Thyroid gland (tissue), 4 donors: Measurements from ENCODE around the gene GK. TPM values are rescaled to one million over a fixed set of nuclear protein-coding genes. Genes with fewer than 3 reads are reported as not detected.

Experiments
- DNase-seq, 2 donors: peaks; one replicate each; pipeline ENCODE4 v3.0.0-alpha.2; 2019
- H3K27ac ChIP-seq, 3 donors: fragments of 200-600 bp; sonication (generic); 1 replicate in 2 of 3; 2 replicates in 1 of 3; pipeline ENCODE4 v1.5.1; 2016 to 2019; ENCODE audit warnings: mild to moderate bottlenecking in 1 of 3, moderate library complexity in 1 of 3
- H3K27me3 ChIP-seq: fragments of 200-600 bp; sonication (generic); one replicate; pipeline ENCODE4 v1.5.1; 2019
- H3K36me3 ChIP-seq, 2 donors: fragments of 200-600 bp; sonication (generic); one replicate each; pipeline ENCODE4 v1.5.1; 2016 to 2019
- H3K4me1 ChIP-seq, 2 donors: fragments of 200-600 bp; sonication (generic); one replicate each; pipeline ENCODE4 v1.5.1; 2017 to 2019
- H3K4me3 ChIP-seq, 3 donors: fragments of 200-600 bp; sonication (generic); replicated peaks in 1 of 3; 1 replicate in 2 of 3; 2 replicates in 1 of 3; pipeline ENCODE4 v1.5.1; 2016; ENCODE audit warnings: mild to moderate bottlenecking in 1 of 3
- H3K9me3 ChIP-seq: fragments of 200-600 bp; sonication (generic); one replicate; pipeline ENCODE4 v1.5.1; 2017
- CTCF ChIP-seq, 6 experiments: fragments of 200-600 bp in 3 of 6; fragments of 450-650 bp in 3 of 6; sonication (generic) in 3 of 6; IDR thresholded peaks; one replicate each; pipeline ENCODE4 v1.5.1; 2016 to 2019; ENCODE audit warnings: antibody characterized with exemption in 6 of 6, mild to moderate bottlenecking in 2 of 6, inconsistent platforms in 1 of 6, moderate library complexity in 1 of 6
- POLR2A ChIP-seq, 2 donors: fragments of 450-650 bp; IDR thresholded peaks; one replicate each; pipeline ENCODE4 v1.6.1; 2017; ENCODE audit warnings: antibody characterized with exemption in 2 of 2, mild to moderate bottlenecking in 2 of 2, moderate library complexity in 1 of 2
- WGBS, 2 donors: methylation state at CpG; one replicate each; pipeline ENCODE4 v1.1.5; 2017; 5-methylcytosine and 5-hydroxymethylcytosine counted together
- intact Hi-C: fragments of 100-400 bp; cut with DNase I; formaldehyde crosslinking; loops from one replicate; pipeline ENCODE4 v1.15.1; 2023
- total RNA-seq, 4 donors: library from RNA; depleted of rRNA; stranded (reverse); fragments of >200 nt; gene quantifications; one replicate each; pipeline ENCODE4 v1.2.3, GENCODE V29; 2016

The GK gene
- total RNA-seq, 4 donors from 2014 or later = 4.8 to 10.7 (median 9.3) TPM

- TF ChIP-seq CTCF (IDR thresholded peaks at IDR 0.05) (no peak), POLR2A (IDR thresholded peaks at IDR 0.05) (no peak)
- Histone ChIP-seq H3K4me3 (no peak overlapping the region), H3K9me3 (no peaks in the 10 kb centered on the region), H3K4me1 (no peaks in the 10 kb centered on the region), H3K36me3 (no peaks in the 10 kb centered on the region), H3K27ac (no peak overlapping the region), H3K27me3 (no peaks in the 10 kb centered on the region)
- WGBS, 2 donors = 69 to 76% methylated on average over 17 of the region's 17 CpGs
- intact Hi-C loops = no loop called here
- no peak for DNase-seq
Measured at GRCh38 chrX:30733852-30734660, 80.8 kb downstream of the GK start.

GRCh38 chrX:30734782-30735181 lies 81.6 kb downstream of the GK start:
- Histone ChIP-seq H3K4me1 (no peaks in the 10 kb centered on the region), H3K4me3 (no peak overlapping the region), H3K27me3 (no peaks in the 10 kb centered on the region), H3K9me3 (no peaks in the 10 kb centered on the region), H3K27ac (no peak overlapping the region), H3K36me3 (no peaks in the 10 kb centered on the region)
- TF ChIP-seq POLR2A (IDR thresholded peaks at IDR 0.05) = no peak
- TF ChIP-seq CTCF (IDR thresholded peaks at IDR 0.05) = no peak
- no peak for DNase-seq
- 58 to 84% methylated on average over 2 to 3 of the region's 3 CpGs for WGBS, 2 donors
- intact Hi-C loops = no loop called here

- DNase-seq = peak; percentile 16 to 35
- Histone ChIP-seq H3K27me3 (no peaks in the 10 kb centered on the region), H3K27ac (no peak overlapping the region), H3K4me1 (no peaks in the 10 kb centered on the region), H3K36me3 (no peaks in the 10 kb centered on the region), H3K4me3 (no peak overlapping the region), H3K9me3 (no peaks in the 10 kb centered on the region)
- intact Hi-C loops = no loop called here
- 12 to 18% methylated on average over 6 of the region's 6 CpGs for WGBS, 2 donors
- TF ChIP-seq CTCF (IDR thresholded peaks at IDR 0.05) (peak in 3 of 6 experiments; percentile 25 to 46 (median 28)), POLR2A (IDR thresholded peaks at IDR 0.05) (no peak)
Measured at GRCh38 chrX:30735839-30736238, 82.6 kb downstream of the GK start.

GRCh38 chrX:30741545-30741944 lies 88.3 kb downstream of the GK start:
- no peak overlapping the region for H3K27ac ChIP-seq
- no peaks in the 10 kb centered on the region for H3K36me3 ChIP-seq
- no peak overlapping the region for H3K4me3 ChIP-seq
- no peak for TF ChIP-seq POLR2A (IDR thresholded peaks at IDR 0.05)
- no peak for TF ChIP-seq CTCF (IDR thresholded peaks at IDR 0.05)
- WGBS, 2 donors = 52 to 93% methylated on average over 3 of the region's 3 CpGs
- no peaks in the 10 kb centered on the region for H3K9me3 ChIP-seq
- H3K27me3 ChIP-seq = no peaks in the 10 kb centered on the region
- H3K4me1 ChIP-seq = no peaks in the 10 kb centered on the region
- no peak for DNase-seq
- intact Hi-C loops = no loop called here

- Histone ChIP-seq H3K36me3 (no peaks in the 10 kb centered on the region), H3K27ac (no peak overlapping the region), H3K4me3 (no peak overlapping the region), H3K4me1 (no peaks in the 10 kb centered on the region), H3K27me3 (no peaks in the 10 kb centered on the region), H3K9me3 (no peaks in the 10 kb centered on the region)
- no peak for TF ChIP-seq POLR2A (IDR thresholded peaks at IDR 0.05)
- no peak for TF ChIP-seq CTCF (IDR thresholded peaks at IDR 0.05)
- intact Hi-C loops = no loop called here
- 91 to 93% methylated on average over 9 to 11 of the region's 11 CpGs for WGBS, 2 donors
- no peak for DNase-seq
Measured at GRCh38 chrX:30748342-30748960, 95.2 kb downstream of the GK start.
